SK-N-SH (cell line): Measurements from ENCODE around the gene MACROD2. TPM values are rescaled to one million over a fixed set of nuclear protein-coding genes. Genes with fewer than 3 reads are reported as not detected.

ENCODE experiments used
- CTCF ChIA-PET: fragments of 300-600, 350-600 bp; formaldehyde crosslinking; extraction: SDS; loops from one replicate; lab custom pipeline; 2021; lab: Yijun Ruan, JAX
- POLR2A ChIA-PET: fragments of 350-600 bp; sonication (Branson Sonifier 250); formaldehyde crosslinking; extraction: SDS; loops from one replicate; lab custom pipeline; 2020; ENCODE audit warnings: antibody characterized with exemption, inconsistent platforms; lab: Yijun Ruan, JAX
- DNase-seq: peaks from one replicate; pipeline ENCODE4 v3.0.0; 2012
- H2AFZ ChIP-seq: fragments of 200-600 bp; sonication (generic); 2 replicates; pipeline ENCODE4 v1.8.1; 2016; ENCODE audit warnings: antibody characterized with exemption, mild to moderate bottlenecking, low read depth
- H3F3A ChIP-seq: fragments of 200-600 bp; sonication (generic); replicated peaks from 2 replicates; pipeline ENCODE3; 2016; ENCODE audit warnings: antibody characterized with exemption, mild to moderate bottlenecking; ENCODE audit not compliant: insufficient read depth
- H3K27ac ChIP-seq, 2 experiments: fragments of 200-500 bp in 1 of 2; fragments of 200-600 bp in 1 of 2; sonication (Bioruptor generic) in 1 of 2; sonication (generic), shearing (Covaris generic) in 1 of 2; 2 replicates each; pipeline versions ENCODE4 v1.5.1 to v1.6.1; 2014 to 2016; ENCODE audit warnings: low read depth in 2 of 2, inconsistent platforms in 1 of 2, low read length in 1 of 2, mild to moderate bottlenecking in 1 of 2, mixed read lengths in 1 of 2
- H3K27me3 ChIP-seq: fragments of 200-600 bp; sonication (generic), shearing (Covaris generic); 2 replicates; pipeline ENCODE4 v1.6.1; 2016; ENCODE audit warnings: mixed run types; ENCODE audit not compliant: insufficient read depth
- H3K36me3 ChIP-seq, 2 experiments: fragments of 200-500 bp in 1 of 2; fragments of 200-600 bp in 1 of 2; sonication (Bioruptor generic) in 1 of 2; sonication (generic) in 1 of 2; replicated peaks in 1 of 2; 2 replicates each; pipeline versions ENCODE3 to v1.5.1; 2014 to 2016; ENCODE audit warnings: low read length in 1 of 2, mild to moderate bottlenecking in 1 of 2; ENCODE audit not compliant: insufficient read depth in 2 of 2, control insufficient read depth in 1 of 2
- H3K4me1 ChIP-seq, 2 experiments: fragments of 200-500 bp in 1 of 2; fragments of 200-600 bp in 1 of 2; sonication (Bioruptor generic) in 1 of 2; sonication (generic), shearing (Covaris generic) in 1 of 2; 2 replicates each; pipeline versions ENCODE4 v1.5.1 to v1.6.1; 2014 to 2016; ENCODE audit warnings: low read depth in 1 of 2, low read length in 1 of 2, mixed run types in 1 of 2; ENCODE audit not compliant: insufficient read depth in 2 of 2, control insufficient read depth in 1 of 2
- H3K4me2 ChIP-seq: fragments of 200-600 bp; sonication (generic), shearing (Covaris generic); 2 replicates; pipeline ENCODE4 v1.6.1; 2017; ENCODE audit warnings: mixed run types
- H3K4me3 ChIP-seq, 2 experiments: fragments of 200-500 bp in 1 of 2; fragments of 200-600 bp in 1 of 2; sonication (Bioruptor generic) in 1 of 2; sonication (generic), shearing (Covaris generic) in 1 of 2; 2 replicates each; pipeline versions ENCODE4 v1.5.1 to v1.8.1; 2014 to 2016; ENCODE audit warnings: low read depth in 2 of 2, inconsistent platforms in 1 of 2, low read length in 1 of 2, mild to moderate bottlenecking in 1 of 2, mixed read lengths in 1 of 2, moderate library complexity in 1 of 2
- H3K79me2 ChIP-seq: fragments of 200-600 bp; sonication (generic); 2 replicates; pipeline ENCODE4 v1.8.1; 2017; ENCODE audit warnings: mild to moderate bottlenecking; ENCODE audit not compliant: insufficient read depth
- H3K9ac ChIP-seq: fragments of 200-600 bp; sonication (generic); 2 replicates; pipeline ENCODE4 v1.6.1; 2017; ENCODE audit warnings: mixed run types
- H3K9me2 ChIP-seq: fragments of 200-600 bp; sonication (generic); 2 replicates; pipeline ENCODE4 v1.6.1; 2017; ENCODE audit warnings: mixed run types
- H3K9me3 ChIP-seq: fragments of 200-600 bp; sonication (generic); 2 replicates; pipeline ENCODE4 v1.6.1; 2017; ENCODE audit warnings: mixed run types, mild to moderate bottlenecking, moderate library complexity
- H4K20me1 ChIP-seq: fragments of 200-600 bp; sonication (generic); 2 replicates; pipeline ENCODE4 v1.6.1; 2017; ENCODE audit warnings: mild to moderate bottlenecking, mixed run types; ENCODE audit not compliant: insufficient read depth
- CHD2 ChIP-seq: fragments of 150-350 bp; IDR thresholded peaks from 2 replicates; pipeline ENCODE4 v1.6.1; 2018; ENCODE audit warnings: low read length; ENCODE audit not compliant: partially characterized antibody
- EP300 ChIP-seq, 2 experiments: IDR thresholded peaks; 2 replicates each; pipeline versions ENCODE4 v1.4.0 to v1.6.1; 2012; ENCODE audit warnings: borderline replicate concordance in 1 of 2, low read depth in 1 of 2, low read length in 1 of 2
- FOXJ3 ChIP-seq: sonication (generic); formaldehyde crosslinking; IDR thresholded peaks from 2 replicates; pipeline ENCODE4 v1.5.1; 2020; ENCODE audit warnings: mild to moderate bottlenecking, missing genetic modification reagents
- FOXM1 ChIP-seq: IDR thresholded peaks from 2 replicates; pipeline ENCODE4 v1.4.0; 2012; ENCODE audit warnings: low read depth, mild to moderate bottlenecking
- GABPA ChIP-seq: IDR thresholded peaks from 2 replicates; pipeline ENCODE4 v1.4.0; 2012; ENCODE audit warnings: low read depth, mild to moderate bottlenecking
- MEF2A ChIP-seq: IDR thresholded peaks from 2 replicates; pipeline ENCODE4 v1.4.0; 2012; ENCODE audit warnings: low read depth, borderline replicate concordance
- NRF1 ChIP-seq: IDR thresholded peaks from 2 replicates; pipeline ENCODE4 v1.6.1; 2012; ENCODE audit warnings: low read depth, mild to moderate bottlenecking, low read length
- SIN3A ChIP-seq: IDR thresholded peaks from 2 replicates; pipeline ENCODE4 v1.6.1; 2012; ENCODE audit warnings: low read depth, mild to moderate bottlenecking, low read length, moderate library complexity, borderline replicate concordance
- SMC3 ChIP-seq: IDR thresholded peaks from 2 replicates; pipeline ENCODE4 v1.6.1; 2012; ENCODE audit warnings: low read depth, low read length, improper control_type of control experiment
- TAF1 ChIP-seq: IDR thresholded peaks from 2 replicates; pipeline ENCODE4 v1.6.1; 2012; ENCODE audit warnings: low read depth, mild to moderate bottlenecking, low read length, moderate library complexity, borderline replicate concordance
- YY1 ChIP-seq: IDR thresholded peaks from 2 replicates; pipeline ENCODE4 v1.4.0; 2012; ENCODE audit warnings: low read depth, mild to moderate bottlenecking
- WGBS: methylation state at CpG from one replicate; pipeline ENCODE4 v1.1.6; 2017; ENCODE audit warnings: low lambda C conversion rate; 5-methylcytosine and 5-hydroxymethylcytosine counted together
- polyA plus RNA-seq, 3 experiments: library from polyadenylated mRNA; depleted of rRNA; stranded (reverse); fragments of >200 nt; gene quantifications; 2 replicates each; pipeline ENCODE4 v1.2.3, GENCODE V29; 2012
- TF ChIP-seq, protein P1 (sequence below): fragments of 150-350 bp; IDR thresholded peaks from 2 replicates; pipeline ENCODE4 v1.6.1; 2017; ENCODE audit warnings: antibody characterized with exemption, low read length, low read depth, borderline replicate concordance
- TF ChIP-seq, protein P2 (sequence below): IDR thresholded peaks from 2 replicates; pipeline ENCODE4; 2012

The MACROD2 gene
- polyA plus RNA-seq, 1 of the 3 experiments (the other 2 are of a cell fraction): 0.33 TPM

DNA sequence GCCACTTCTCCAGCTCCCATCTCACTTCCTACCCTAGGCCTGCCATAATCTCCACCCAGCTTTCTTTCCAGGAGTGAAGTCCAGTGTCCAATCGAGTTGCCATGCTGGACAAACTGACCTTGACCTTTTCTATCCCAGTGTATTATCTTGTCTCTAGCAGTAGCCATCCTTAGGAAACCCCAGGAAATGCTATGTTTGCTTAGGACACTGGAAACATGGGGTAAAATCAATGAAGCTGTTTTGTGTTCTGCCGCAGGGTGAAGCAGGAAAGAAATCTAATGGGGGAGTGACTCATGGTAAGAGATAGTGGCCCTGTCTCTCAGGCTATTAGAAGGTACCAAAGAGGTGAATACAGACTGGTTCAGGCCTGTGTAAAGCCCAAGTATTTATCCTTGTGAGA, 1452.2 kb downstream of the MACROD2 start:
- Histone ChIP-seq H3K9me2 (no peaks in the 10 kb centered on the region), H2AFZ (no peak overlapping the region), H3K27me3 (no peaks in the 10 kb centered on the region), H3K4me3 (no peak overlapping the region), H3K27ac (no peak overlapping the region), H3K9ac (no peak overlapping the region), H3K36me3 (no peaks in the 10 kb centered on the region), H3F3A (no peaks in the 10 kb centered on the region), H3K79me2 (no peaks in the 10 kb centered on the region), H3K9me3 (no peaks in the 10 kb centered on the region), H4K20me1 (no peaks in the 10 kb centered on the region), H3K4me2 (no peak overlapping the region), H3K4me1 (no peaks in the 10 kb centered on the region)
- CTCF ChIA-PET: no interaction called here
- no peak for DNase-seq
- 58% methylated on average over 2 of the region's 2 CpGs for WGBS
- TF ChIP-seq MEF2A: no peak
- POLR2A ChIA-PET: no interaction called here

DNA sequence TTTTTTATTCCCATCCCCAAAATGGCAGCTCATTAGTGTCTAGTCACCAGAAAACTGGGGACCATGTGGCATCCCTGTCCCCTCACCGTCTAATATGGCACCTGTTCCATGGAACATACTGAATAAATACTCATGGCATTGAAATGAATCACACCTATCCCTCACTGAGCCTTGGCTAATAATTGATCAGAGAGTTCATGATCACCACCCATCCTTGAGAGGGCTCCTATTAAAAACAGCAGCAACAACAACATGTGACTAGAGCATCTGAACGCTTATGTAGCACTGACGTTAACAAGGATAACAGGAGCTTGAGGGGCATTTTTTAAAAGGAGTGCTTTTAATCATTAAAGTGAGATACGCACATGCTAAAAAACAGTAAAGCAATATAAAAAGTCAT, 1453.7 kb downstream of the MACROD2 start:
- Histone ChIP-seq H3K4me1 (no peaks in the 10 kb centered on the region), H4K20me1 (no peaks in the 10 kb centered on the region), H3K36me3 (no peaks in the 10 kb centered on the region)
- WGBS: 66% methylated on average over 4 of the region's 4 CpGs
- TF ChIP-seq, protein P1, sequence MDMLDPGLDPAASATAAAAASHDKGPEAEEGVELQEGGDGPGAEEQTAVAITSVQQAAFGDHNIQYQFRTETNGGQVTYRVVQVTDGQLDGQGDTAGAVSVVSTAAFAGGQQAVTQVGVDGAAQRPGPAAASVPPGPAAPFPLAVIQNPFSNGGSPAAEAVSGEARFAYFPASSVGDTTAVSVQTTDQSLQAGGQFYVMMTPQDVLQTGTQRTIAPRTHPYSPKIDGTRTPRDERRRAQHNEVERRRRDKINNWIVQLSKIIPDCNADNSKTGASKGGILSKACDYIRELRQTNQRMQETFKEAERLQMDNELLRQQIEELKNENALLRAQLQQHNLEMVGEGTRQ: no peak
- no peak for TF ChIP-seq EP300 (IDR thresholded peaks at IDR 0.05; ENCODE audit: borderline replicate concordance in 1 of 2, low read depth in 1 of 2, low read length in 1 of 2)
- TF ChIP-seq FOXM1: no peak
- TF ChIP-seq NRF1: no peak
- TF ChIP-seq TAF1: no peak
- TF ChIP-seq, protein P2, sequence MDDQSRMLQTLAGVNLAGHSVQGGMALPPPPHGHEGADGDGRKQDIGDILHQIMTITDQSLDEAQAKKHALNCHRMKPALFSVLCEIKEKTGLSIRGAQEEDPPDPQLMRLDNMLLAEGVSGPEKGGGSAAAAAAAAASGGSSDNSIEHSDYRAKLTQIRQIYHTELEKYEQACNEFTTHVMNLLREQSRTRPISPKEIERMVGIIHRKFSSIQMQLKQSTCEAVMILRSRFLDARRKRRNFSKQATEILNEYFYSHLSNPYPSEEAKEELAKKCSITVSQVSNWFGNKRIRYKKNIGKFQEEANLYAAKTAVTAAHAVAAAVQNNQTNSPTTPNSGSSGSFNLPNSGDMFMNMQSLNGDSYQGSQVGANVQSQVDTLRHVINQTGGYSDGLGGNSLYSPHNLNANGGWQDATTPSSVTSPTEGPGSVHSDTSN: no peak
- TF ChIP-seq SIN3A: no peak
- TF ChIP-seq YY1: no peak
- TF ChIP-seq MEF2A: no peak
- TF ChIP-seq SMC3: no peak
- TF ChIP-seq CHD2: no peak
- no peak for TF ChIP-seq GABPA
- no peak for TF ChIP-seq FOXJ3 (CRISPR knock-in tag)
- TF ChIP-seq, all 33 proteins: peak for 0
- Histone ChIP-seq H3K27ac (no peak overlapping the region), H3K9me2 (no peaks in the 10 kb centered on the region), H3K9ac (no peak overlapping the region), H3K4me3 (no peak overlapping the region), H3K4me2 (no peak overlapping the region), H3K79me2 (no peaks in the 10 kb centered on the region), H3F3A (no peaks in the 10 kb centered on the region), H2AFZ (no peak overlapping the region), H3K27me3 (no peaks in the 10 kb centered on the region), H3K9me3 (no peaks in the 10 kb centered on the region)
- POLR2A ChIA-PET: no interaction called here
- CTCF ChIA-PET: no interaction called here
- DNase-seq: no peak
